GM12878 (cell line): Measurements from ENCODE around the gene WASF1.

Experiments used
- JUND ChIP-seq: IDR thresholded peaks from 2 replicates; pipeline ENCODE4 v1.6.1; 2012; ENCODE audit warnings: low read depth, mild to moderate bottlenecking, low read length, improper control_type of control experiment, moderate library complexity
- NBN ChIP-seq: fragments of 450-650 bp; IDR thresholded peaks from 2 replicates; pipeline ENCODE4 v1.6.1; 2016
- POLR2A ChIP-seq: IDR thresholded peaks from 2 replicates; pipeline ENCODE4 v1.6.1; 2011; ENCODE audit warnings: low read depth, mild to moderate bottlenecking, low read length
- TAF1 ChIP-seq: IDR thresholded peaks from 2 replicates; pipeline ENCODE4 v1.6.1; 2011; ENCODE audit warnings: mild to moderate bottlenecking, low read depth, low read length, borderline replicate concordance
- TCF12 ChIP-seq: IDR thresholded peaks from 2 replicates; pipeline ENCODE4 v1.6.1; 2011; ENCODE audit warnings: low read depth, mild to moderate bottlenecking, low read length
- TF ChIP-seq, protein P1 (sequence below), 3 experiments: IDR thresholded peaks in 2 of 3; conservative IDR thresholded peaks in 1 of 3; 2 replicates each; pipeline ENCODE4 v1.5.1; 2011; ENCODE audit warnings: low read depth in 3 of 3, low read length in 3 of 3, mild to moderate bottlenecking in 3 of 3, control low read depth in 2 of 3, moderate library complexity in 2 of 3, inconsistent platforms in 1 of 3, mixed read lengths in 1 of 3; ENCODE audit not compliant: control insufficient read depth in 2 of 3, insufficient read depth in 1 of 3; ENCODE audit errors: extremely low read depth in 1 of 3
- TF ChIP-seq, protein P2 (sequence below): IDR thresholded peaks from 2 replicates; pipeline ENCODE4 v1.6.1; 2012; ENCODE audit warnings: mild to moderate bottlenecking, low read depth, low read length

DNA sequence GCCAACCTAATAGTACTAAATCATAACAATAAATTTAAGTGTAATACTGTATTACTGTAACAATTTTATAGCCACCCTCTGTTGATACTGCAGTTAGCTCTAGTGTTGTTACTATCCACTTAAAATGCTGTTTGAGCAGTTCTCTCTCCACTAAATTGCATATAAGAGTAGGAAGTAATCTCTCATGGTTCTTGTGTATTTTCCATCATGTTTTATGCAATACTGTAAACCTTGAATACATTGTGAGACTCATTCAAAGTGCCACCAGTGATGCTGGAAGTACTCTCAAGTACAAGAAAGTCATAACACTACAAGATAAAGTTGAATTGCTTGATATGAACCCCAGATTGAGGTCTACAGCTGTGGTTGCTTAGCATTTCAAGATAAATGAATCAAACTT is 65.5 kb downstream of the WASF1 start:
- TF ChIP-seq TAF1 (no peak), TCF12 (no peak), JUND (no peak), POLR2A (no peak), NBN (no peak)
- TF ChIP-seq, protein P1, sequence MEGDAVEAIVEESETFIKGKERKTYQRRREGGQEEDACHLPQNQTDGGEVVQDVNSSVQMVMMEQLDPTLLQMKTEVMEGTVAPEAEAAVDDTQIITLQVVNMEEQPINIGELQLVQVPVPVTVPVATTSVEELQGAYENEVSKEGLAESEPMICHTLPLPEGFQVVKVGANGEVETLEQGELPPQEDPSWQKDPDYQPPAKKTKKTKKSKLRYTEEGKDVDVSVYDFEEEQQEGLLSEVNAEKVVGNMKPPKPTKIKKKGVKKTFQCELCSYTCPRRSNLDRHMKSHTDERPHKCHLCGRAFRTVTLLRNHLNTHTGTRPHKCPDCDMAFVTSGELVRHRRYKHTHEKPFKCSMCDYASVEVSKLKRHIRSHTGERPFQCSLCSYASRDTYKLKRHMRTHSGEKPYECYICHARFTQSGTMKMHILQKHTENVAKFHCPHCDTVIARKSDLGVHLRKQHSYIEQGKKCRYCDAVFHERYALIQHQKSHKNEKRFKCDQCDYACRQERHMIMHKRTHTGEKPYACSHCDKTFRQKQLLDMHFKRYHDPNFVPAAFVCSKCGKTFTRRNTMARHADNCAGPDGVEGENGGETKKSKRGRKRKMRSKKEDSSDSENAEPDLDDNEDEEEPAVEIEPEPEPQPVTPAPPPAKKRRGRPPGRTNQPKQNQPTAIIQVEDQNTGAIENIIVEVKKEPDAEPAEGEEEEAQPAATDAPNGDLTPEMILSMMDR (IDR thresholded peaks at IDR 0.05 in 2 of 3, conservative IDR thresholded peaks at IDR 0.05 in 1 of 3; ENCODE audit: control insufficient read depth in 2 of 3, extremely low read depth in 1 of 3, insufficient read depth in 1 of 3, low read depth in 3 of 3, low read length in 3 of 3): no peak
- TF ChIP-seq, protein P2, sequence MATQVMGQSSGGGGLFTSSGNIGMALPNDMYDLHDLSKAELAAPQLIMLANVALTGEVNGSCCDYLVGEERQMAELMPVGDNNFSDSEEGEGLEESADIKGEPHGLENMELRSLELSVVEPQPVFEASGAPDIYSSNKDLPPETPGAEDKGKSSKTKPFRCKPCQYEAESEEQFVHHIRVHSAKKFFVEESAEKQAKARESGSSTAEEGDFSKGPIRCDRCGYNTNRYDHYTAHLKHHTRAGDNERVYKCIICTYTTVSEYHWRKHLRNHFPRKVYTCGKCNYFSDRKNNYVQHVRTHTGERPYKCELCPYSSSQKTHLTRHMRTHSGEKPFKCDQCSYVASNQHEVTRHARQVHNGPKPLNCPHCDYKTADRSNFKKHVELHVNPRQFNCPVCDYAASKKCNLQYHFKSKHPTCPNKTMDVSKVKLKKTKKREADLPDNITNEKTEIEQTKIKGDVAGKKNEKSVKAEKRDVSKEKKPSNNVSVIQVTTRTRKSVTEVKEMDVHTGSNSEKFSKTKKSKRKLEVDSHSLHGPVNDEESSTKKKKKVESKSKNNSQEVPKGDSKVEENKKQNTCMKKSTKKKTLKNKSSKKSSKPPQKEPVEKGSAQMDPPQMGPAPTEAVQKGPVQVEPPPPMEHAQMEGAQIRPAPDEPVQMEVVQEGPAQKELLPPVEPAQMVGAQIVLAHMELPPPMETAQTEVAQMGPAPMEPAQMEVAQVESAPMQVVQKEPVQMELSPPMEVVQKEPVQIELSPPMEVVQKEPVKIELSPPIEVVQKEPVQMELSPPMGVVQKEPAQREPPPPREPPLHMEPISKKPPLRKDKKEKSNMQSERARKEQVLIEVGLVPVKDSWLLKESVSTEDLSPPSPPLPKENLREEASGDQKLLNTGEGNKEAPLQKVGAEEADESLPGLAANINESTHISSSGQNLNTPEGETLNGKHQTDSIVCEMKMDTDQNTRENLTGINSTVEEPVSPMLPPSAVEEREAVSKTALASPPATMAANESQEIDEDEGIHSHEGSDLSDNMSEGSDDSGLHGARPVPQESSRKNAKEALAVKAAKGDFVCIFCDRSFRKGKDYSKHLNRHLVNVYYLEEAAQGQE: no peak
